PC-3 (cell line): ENCODE data around the gene MAP7. TPM values are rescaled to one million over a fixed set of nuclear protein-coding genes. Genes with fewer than 3 reads are reported as not detected.
A peak's percentile ranks its signal among the peaks of the same experiment; 100 is the strongest.
"Not testable (repeated sequence)": the region's sequence is repeated elsewhere in the genome, so short reads cannot be mapped to it uniquely, and the experiment has no call there.

ENCODE experiments used
- ATAC-seq: fragments of 200-7000 bp; cut with Tn5 transposase; 2 replicates; pipeline ENCODE4 v1.9.1; 2020; ENCODE audit warnings: mild to moderate bottlenecking, moderate library complexity
- BruUV-seq: library from RNA; stranded (reverse); fragments of 400-500 nt; replicated peaks from 2 replicates; lab custom pipeline; 2021; lab: Mats Ljungman, UMichigan
- CTCF ChIA-PET: fragments of 300-600 bp; sonication (Branson Sonifier 250); formaldehyde crosslinking; loops from one replicate; lab custom pipeline; 2022; ENCODE audit warnings: antibody characterized with exemption; lab: Charles Lee
- POLR2A ChIA-PET: fragments of 300-600 bp; sonication (Branson Sonifier 250); formaldehyde crosslinking; loops from one replicate; lab custom pipeline; 2022; ENCODE audit warnings: antibody characterized with exemption; ENCODE audit not compliant: unreplicated experiment; lab: Charles Lee
- DNase-seq: peaks from one replicate; pipeline ENCODE4 v3.0.0-alpha.2; 2015
- H2AFZ ChIP-seq: fragments of 300-600 bp; sonication (generic); 2 replicates; pipeline ENCODE4 v1.6.0; 2016; ENCODE audit warnings: antibody characterized with exemption, low read length
- H3F3A ChIP-seq: fragments of 300-600 bp; sonication (generic); one replicate; pipeline ENCODE4 v1.6.0; 2017; ENCODE audit warnings: antibody characterized with exemption, low read length, control low read depth, mild to moderate bottlenecking; ENCODE audit not compliant: unreplicated experiment
- H3K27ac ChIP-seq: fragments of 300-600 bp; sonication (generic); 2 replicates; pipeline ENCODE4 v1.5.1; 2016; ENCODE audit warnings: mild to moderate bottlenecking, low read length
- H3K27me3 ChIP-seq: fragments of 300-600 bp; sonication (generic); 2 replicates; pipeline ENCODE4 v1.6.1; 2016; ENCODE audit warnings: low read length, mixed read lengths
- H3K36me3 ChIP-seq: fragments of 300-600 bp; sonication (generic); 2 replicates; pipeline ENCODE4 v1.6.1; 2016; ENCODE audit warnings: low read depth, mixed run types, low read length, mixed read lengths
- H3K4me1 ChIP-seq: fragments of 300-600 bp; sonication (generic); 2 replicates; pipeline ENCODE4 v1.5.1; 2016; ENCODE audit warnings: low read length; ENCODE audit not compliant: insufficient read depth
- H3K4me2 ChIP-seq: fragments of 300-600 bp; sonication (generic); 2 replicates; pipeline ENCODE4 v1.6.0; 2016; ENCODE audit warnings: low read length
- H3K4me3 ChIP-seq: fragments of 300-600 bp; sonication (generic); 2 replicates; pipeline ENCODE4 v1.5.1; 2016; ENCODE audit warnings: mild to moderate bottlenecking, low read length, mixed read lengths
- H3K79me2 ChIP-seq: fragments of 300-600 bp; sonication (generic); 2 replicates; pipeline ENCODE4 v1.6.1; 2017; ENCODE audit warnings: low read length, mixed read lengths
- H3K9ac ChIP-seq: fragments of 300-600 bp; sonication (generic); 2 replicates; pipeline ENCODE4 v1.6.0; 2016; ENCODE audit warnings: mild to moderate bottlenecking, low read length
- H3K9me2 ChIP-seq: fragments of 300-600 bp; sonication (generic); replicated peaks from 2 replicates; pipeline ENCODE4 v1.6.1; 2016; ENCODE audit warnings: mixed run types, low read length, mixed read lengths
- H3K9me3 ChIP-seq: fragments of 300-600 bp; sonication (generic); 2 replicates; pipeline ENCODE4 v1.6.1; 2016; ENCODE audit warnings: low read length, mixed read lengths
- H4K20me1 ChIP-seq: fragments of 300-600 bp; sonication (generic); 2 replicates; pipeline ENCODE4 v1.6.1; 2016; ENCODE audit warnings: low read length, mixed read lengths
- EZH2 ChIP-seq: fragments of 300-600 bp; sonication (generic); IDR thresholded peaks from one replicate; pipeline ENCODE4 v1.6.1; 2017; ENCODE audit warnings: antibody characterized with exemption, mild to moderate bottlenecking, low read length; ENCODE audit not compliant: unreplicated experiment
- EZH2phosphoT487 ChIP-seq: fragments of 300-600 bp; sonication (generic); IDR thresholded peaks from 2 replicates; pipeline ENCODE4 v1.6.1; 2018; ENCODE audit warnings: mild to moderate bottlenecking, antibody characterized with exemption, low read length, borderline replicate concordance
- intact Hi-C: fragments of 100-400 bp; cut with micrococcal nuclease; formaldehyde crosslinking; loops from 2 replicates; pipeline ENCODE4 v1.9.0; 2023
- total RNA-seq: library from RNA; depleted of rRNA; stranded (reverse); fragments of >200 nt; gene quantifications from 2 replicates; pipeline ENCODE4 v1.2.3, GENCODE V29; 2014
- TF ChIP-seq, protein P1 (sequence below): fragments of 300-600 bp; sonication (generic); conservative IDR thresholded peaks from 2 replicates; pipeline ENCODE4 v1.5.1; 2017; ENCODE audit warnings: antibody characterized with exemption, low read depth, mild to moderate bottlenecking, low read length

Gene MAP7
- total RNA-seq, 1 experiment from 2014 or later = 13.9 TPM

DNA sequence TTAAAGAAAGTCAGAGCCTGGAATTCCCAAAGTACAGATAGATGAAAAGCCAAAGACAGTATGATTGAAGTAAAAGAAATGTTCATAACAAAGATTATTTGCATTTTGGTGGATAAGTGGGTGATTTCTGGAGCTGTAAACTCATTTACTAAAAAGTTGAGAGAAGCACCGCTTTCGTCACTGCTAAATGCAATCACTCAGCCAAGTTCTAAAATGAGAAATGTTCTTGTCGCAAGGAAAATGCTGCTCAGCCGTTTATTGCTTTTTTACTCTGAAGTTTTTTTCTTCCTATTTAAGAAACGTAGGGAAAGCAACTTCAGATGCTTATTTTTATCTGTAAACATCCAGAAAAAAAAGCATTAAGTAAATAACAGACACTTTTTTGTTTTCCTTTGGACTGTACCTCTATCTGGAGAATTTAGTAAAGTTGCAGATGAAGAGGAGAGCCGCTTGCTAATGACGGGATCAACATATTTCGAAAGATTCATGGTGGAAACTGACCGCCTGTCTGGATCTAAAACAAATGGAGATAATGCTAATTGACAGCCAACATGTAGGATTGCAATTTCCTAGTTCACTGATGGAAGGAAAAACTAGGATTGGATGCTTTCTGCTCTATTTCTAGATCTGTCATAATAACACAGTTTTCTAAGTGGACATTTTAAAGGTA is 166.8 kb downstream of the MAP7 start:
- no peaks in the 10 kb centered on the region for H3K4me1 ChIP-seq
- H3K36me3 ChIP-seq = no peaks in the 10 kb centered on the region
- ATAC-seq (no peak), DNase-seq (no peak)
- no TSS peak for BruUV-seq
- H2AFZ ChIP-seq = no peak overlapping the region
- no peaks in the 10 kb centered on the region for H4K20me1 ChIP-seq
- no peak overlapping the region for H3K4me2 ChIP-seq
- H3K9me3 ChIP-seq = no peaks in the 10 kb centered on the region
- H3K4me3 ChIP-seq = no peak overlapping the region
- no peaks in the 10 kb centered on the region for H3K9me2 ChIP-seq
- CTCF ChIA-PET = no interaction called here
- POLR2A ChIA-PET = no interaction called here
- intact Hi-C loops = no loop called here
- H3K9ac ChIP-seq = no peak overlapping the region
- no peaks in the 10 kb centered on the region for H3K27me3 ChIP-seq
- H3F3A ChIP-seq = no peaks in the 10 kb centered on the region
- no peaks in the 10 kb centered on the region for H3K79me2 ChIP-seq
- no peak overlapping the region for H3K27ac ChIP-seq
- TF ChIP-seq, protein P1, sequence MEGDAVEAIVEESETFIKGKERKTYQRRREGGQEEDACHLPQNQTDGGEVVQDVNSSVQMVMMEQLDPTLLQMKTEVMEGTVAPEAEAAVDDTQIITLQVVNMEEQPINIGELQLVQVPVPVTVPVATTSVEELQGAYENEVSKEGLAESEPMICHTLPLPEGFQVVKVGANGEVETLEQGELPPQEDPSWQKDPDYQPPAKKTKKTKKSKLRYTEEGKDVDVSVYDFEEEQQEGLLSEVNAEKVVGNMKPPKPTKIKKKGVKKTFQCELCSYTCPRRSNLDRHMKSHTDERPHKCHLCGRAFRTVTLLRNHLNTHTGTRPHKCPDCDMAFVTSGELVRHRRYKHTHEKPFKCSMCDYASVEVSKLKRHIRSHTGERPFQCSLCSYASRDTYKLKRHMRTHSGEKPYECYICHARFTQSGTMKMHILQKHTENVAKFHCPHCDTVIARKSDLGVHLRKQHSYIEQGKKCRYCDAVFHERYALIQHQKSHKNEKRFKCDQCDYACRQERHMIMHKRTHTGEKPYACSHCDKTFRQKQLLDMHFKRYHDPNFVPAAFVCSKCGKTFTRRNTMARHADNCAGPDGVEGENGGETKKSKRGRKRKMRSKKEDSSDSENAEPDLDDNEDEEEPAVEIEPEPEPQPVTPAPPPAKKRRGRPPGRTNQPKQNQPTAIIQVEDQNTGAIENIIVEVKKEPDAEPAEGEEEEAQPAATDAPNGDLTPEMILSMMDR = no peak
- TF ChIP-seq EZH2 = no peak
- no peak for TF ChIP-seq EZH2phosphoT487

DNA sequence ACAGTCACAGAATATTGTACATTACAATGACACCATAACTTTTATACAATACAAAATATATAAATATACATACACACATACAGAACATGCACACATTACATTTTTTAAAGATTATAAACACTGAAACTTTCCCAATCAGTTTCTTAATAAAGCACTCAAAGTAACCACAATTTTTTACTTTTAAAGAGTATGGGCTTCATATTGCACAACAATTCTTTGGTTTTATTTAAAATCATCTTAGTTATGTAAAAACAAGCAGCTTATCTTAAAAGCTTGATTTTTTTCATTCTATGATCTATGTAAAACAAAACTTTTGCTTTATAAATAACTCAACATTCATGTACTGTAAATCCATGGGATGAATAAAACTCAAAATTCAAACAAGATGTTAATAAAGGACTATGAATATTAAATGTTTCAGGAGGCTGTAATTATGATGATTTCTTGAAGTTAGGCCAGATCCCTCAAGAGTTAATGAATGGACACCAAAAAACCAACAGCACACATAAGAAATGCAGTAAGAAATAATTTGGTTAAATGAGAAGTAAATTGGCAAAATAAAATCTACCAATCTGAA is 167.5 kb downstream of the MAP7 start:
- Histone ChIP-seq H3K4me3 (no peak overlapping the region), H3K27me3 (no peaks in the 10 kb centered on the region), H3K9ac (no peak overlapping the region), H4K20me1 (no peaks in the 10 kb centered on the region), H3F3A (no peaks in the 10 kb centered on the region), H3K27ac (no peak overlapping the region), H3K36me3 (no peaks in the 10 kb centered on the region), H3K9me3 (no peaks in the 10 kb centered on the region), H3K79me2 (no peaks in the 10 kb centered on the region), H3K4me2 (no peak overlapping the region), H3K9me2 (no peaks in the 10 kb centered on the region), H2AFZ (no peak overlapping the region), H3K4me1 (no peaks in the 10 kb centered on the region)
- BruUV-seq = no TSS peak
- CTCF ChIA-PET = no interaction called here
- intact Hi-C loops = no loop called here
- TF ChIP-seq EZH2phosphoT487 (no peak), EZH2 (no peak)
- TF ChIP-seq, protein P1 = no peak
- no peak for ATAC-seq
- no peak for DNase-seq
- POLR2A ChIA-PET = no interaction called here

DNA sequence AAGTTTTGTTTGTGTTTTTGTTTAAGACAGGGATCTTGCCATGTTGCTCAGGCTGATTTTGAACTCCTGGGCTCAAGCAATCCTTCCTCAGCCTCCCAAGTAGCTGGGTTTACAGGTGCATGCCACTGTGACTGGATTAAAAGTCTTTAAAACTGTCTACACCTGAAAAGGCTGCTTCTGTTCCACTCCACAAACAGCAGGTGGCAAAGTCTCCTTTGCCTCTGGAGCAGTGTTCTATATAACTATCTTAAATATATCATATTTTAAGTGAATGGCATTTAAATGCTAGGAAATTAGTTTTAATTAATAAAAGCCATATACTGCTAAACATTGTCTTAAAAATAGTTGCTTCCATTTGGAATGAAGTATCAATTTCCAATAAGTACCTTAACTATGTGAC is 171.3 kb downstream of the MAP7 start:
- no peaks in the 10 kb centered on the region for H4K20me1 ChIP-seq
- BruUV-seq = no TSS peak
- H3K36me3 ChIP-seq = no peaks in the 10 kb centered on the region
- H3K9ac ChIP-seq = no peak overlapping the region
- H3F3A ChIP-seq = no peaks in the 10 kb centered on the region
- H3K27ac ChIP-seq = no peak overlapping the region
- H2AFZ ChIP-seq = no peak overlapping the region
- H3K9me2 ChIP-seq = no peaks in the 10 kb centered on the region
- no peaks in the 10 kb centered on the region for H3K79me2 ChIP-seq
- intact Hi-C loops = loop anchor here (1.0 kb wide), 1 partner anchor 168 kb away; no protein-coding TSS in a partner anchor
- POLR2A ChIA-PET = no interaction called here
- TF ChIP-seq EZH2 = no peak
- TF ChIP-seq, protein P1 = peak; percentile 52; the same call in 1 of the 2 replicates
- ATAC-seq (peak; percentile 55), DNase-seq (peak; percentile 18)
- no peaks in the 10 kb centered on the region for H3K9me3 ChIP-seq
- no peaks in the 10 kb centered on the region for H3K4me1 ChIP-seq
- no peak overlapping the region for H3K4me3 ChIP-seq
- H3K4me2 ChIP-seq = no peak overlapping the region
- CTCF ChIA-PET = interaction anchor here (1.3 to 2.0 kb wide), 2 partner anchors 169 to 171 kb away, joined by 4 to 8 read pairs; partner anchors contain the start of gene MAP7
- no peaks in the 10 kb centered on the region for H3K27me3 ChIP-seq

DNA sequence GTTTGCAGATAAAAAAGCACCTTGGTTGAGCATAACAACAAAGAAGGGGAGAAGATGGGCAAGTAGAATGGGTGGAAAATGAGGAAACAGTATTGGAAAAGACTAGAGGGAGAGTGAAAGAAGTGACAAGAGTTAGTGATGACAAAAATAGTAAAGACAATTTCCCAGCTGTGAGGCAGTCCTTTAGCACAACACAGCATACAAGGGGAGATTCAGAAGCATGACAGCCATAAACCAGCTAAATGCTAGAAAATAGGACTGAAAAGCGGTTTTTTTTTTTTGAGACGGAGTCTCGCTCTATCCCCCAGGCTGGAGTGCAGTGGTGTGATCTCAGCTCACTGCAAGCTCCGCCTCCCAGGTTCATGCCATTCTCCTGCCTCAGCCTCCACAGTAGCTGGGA is 174.4 kb downstream of the MAP7 start:
- H3K27me3 ChIP-seq, BruUV-seq, CTCF ChIA-PET, POLR2A ChIA-PET, intact Hi-C loops, H3K36me3 ChIP-seq, H3K4me2 ChIP-seq, DNase-seq, H3F3A ChIP-seq, H3K9me2 ChIP-seq, H3K4me1 ChIP-seq, H3K9me3 ChIP-seq, H2AFZ ChIP-seq, H3K9ac ChIP-seq, H3K4me3 ChIP-seq, H4K20me1 ChIP-seq, H3K79me2 ChIP-seq, ATAC-seq, H3K27ac ChIP-seq: not testable (repeated sequence)
